Endothelial cell (in vitro differentiated cells): Measurements from ENCODE around the gene PLPPR5. TPM values are rescaled to one million over a fixed set of nuclear protein-coding genes. Genes with fewer than 3 reads are reported as not detected.
"Not testable (repeated sequence)": the region's sequence is repeated elsewhere in the genome, so short reads cannot be mapped to it uniquely, and the experiment has no call there.

Experiments used
- DNase-seq: peaks from one replicate; pipeline ENCODE4 v3.0.0; 2021; ENCODE audit warnings: low spot score
- H3K27ac Mint-ChIP-seq: one replicate; pipeline ENCODE4 v1.8.0; 2021; ENCODE audit warnings: mixed read lengths, inconsistent platforms; ENCODE audit not compliant: unreplicated experiment
- H3K27me3 Mint-ChIP-seq: one replicate; pipeline ENCODE4 v1.8.0; 2021; ENCODE audit warnings: mild to moderate bottlenecking, moderate library complexity, mixed read lengths, inconsistent platforms; ENCODE audit not compliant: unreplicated experiment
- H3K36me3 Mint-ChIP-seq: one replicate; pipeline ENCODE4 v1.8.0; 2021; ENCODE audit warnings: mild to moderate bottlenecking, low read depth, mixed read lengths, inconsistent platforms; ENCODE audit not compliant: unreplicated experiment
- H3K4me1 Mint-ChIP-seq: one replicate; pipeline ENCODE4 v1.8.0; 2021; ENCODE audit warnings: mild to moderate bottlenecking, mixed read lengths, inconsistent platforms; ENCODE audit not compliant: unreplicated experiment
- H3K4me3 Mint-ChIP-seq: one replicate; pipeline ENCODE4 v1.8.0; 2021; ENCODE audit warnings: mild to moderate bottlenecking, mixed read lengths, inconsistent platforms; ENCODE audit not compliant: unreplicated experiment
- H3K9me3 Mint-ChIP-seq: one replicate; pipeline ENCODE4 v1.8.0; 2021; ENCODE audit warnings: mixed read lengths, inconsistent platforms; ENCODE audit not compliant: unreplicated experiment
- total RNA-seq: library from RNA; stranded (reverse); fragmentation: NEBNext Ultra II Directional; extraction: Animal tissue kit (Norgen Biotek cat#: 25700); gene quantifications from one replicate; pipeline ENCODE4 v1.2.1, GENCODE V29; 2021; ENCODE audit not compliant: unreplicated experiment
- TF ChIP-seq, protein P1 (sequence below): fragments of 200-600 bp; sonication (generic); IDR thresholded peaks from one replicate; pipeline ENCODE4 v1.5.0; 2021; ENCODE audit warnings: antibody characterized with exemption; ENCODE audit not compliant: unreplicated experiment

PLPPR5 gene
- total RNA-seq, 1 donor from 2014 or later: 1.1 TPM

DNA sequence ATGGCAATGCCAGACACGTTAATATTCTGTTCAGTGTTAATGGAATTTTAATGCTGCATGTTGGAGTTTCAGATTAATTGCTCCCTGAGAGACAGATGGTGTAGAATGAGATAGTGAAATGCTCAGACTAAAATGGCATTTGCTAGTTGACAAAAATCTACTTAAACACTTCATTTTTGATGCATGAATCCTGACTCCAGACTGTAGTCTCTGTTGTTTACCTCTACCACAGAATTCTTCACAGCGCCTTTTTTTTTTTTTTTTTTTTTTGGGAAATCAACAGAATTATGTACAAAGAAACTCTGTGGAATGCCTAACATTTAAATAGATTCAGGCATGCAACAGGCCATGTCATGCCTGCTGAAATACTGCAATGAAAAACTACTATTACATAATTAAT is 111.3 kb downstream of the PLPPR5 start:
- Mint-ChIP-seq H3K36me3 (no peaks in the 10 kb centered on the region), H3K9me3 (no peaks in the 10 kb centered on the region)
- TF ChIP-seq, protein P1, sequence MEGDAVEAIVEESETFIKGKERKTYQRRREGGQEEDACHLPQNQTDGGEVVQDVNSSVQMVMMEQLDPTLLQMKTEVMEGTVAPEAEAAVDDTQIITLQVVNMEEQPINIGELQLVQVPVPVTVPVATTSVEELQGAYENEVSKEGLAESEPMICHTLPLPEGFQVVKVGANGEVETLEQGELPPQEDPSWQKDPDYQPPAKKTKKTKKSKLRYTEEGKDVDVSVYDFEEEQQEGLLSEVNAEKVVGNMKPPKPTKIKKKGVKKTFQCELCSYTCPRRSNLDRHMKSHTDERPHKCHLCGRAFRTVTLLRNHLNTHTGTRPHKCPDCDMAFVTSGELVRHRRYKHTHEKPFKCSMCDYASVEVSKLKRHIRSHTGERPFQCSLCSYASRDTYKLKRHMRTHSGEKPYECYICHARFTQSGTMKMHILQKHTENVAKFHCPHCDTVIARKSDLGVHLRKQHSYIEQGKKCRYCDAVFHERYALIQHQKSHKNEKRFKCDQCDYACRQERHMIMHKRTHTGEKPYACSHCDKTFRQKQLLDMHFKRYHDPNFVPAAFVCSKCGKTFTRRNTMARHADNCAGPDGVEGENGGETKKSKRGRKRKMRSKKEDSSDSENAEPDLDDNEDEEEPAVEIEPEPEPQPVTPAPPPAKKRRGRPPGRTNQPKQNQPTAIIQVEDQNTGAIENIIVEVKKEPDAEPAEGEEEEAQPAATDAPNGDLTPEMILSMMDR: no peak

GRCh38 chr1:98888869-98889268 is 115.8 kb downstream of the PLPPR5 start:
- TF ChIP-seq, protein P1: no peak
- H3K27ac Mint-ChIP-seq: no peak overlapping the region

More for the DNA sequence above, 111.3 kb downstream of the PLPPR5 start:
- no peak overlapping the region for H3K27ac Mint-ChIP-seq
- no peak for DNase-seq
- H3K4me1 Mint-ChIP-seq: no peaks in the 10 kb centered on the region
- H3K27me3 Mint-ChIP-seq: no peaks in the 10 kb centered on the region
- no peak overlapping the region for H3K4me3 Mint-ChIP-seq

GRCh38 chr1:98887507-98887906 is 117.2 kb downstream of the PLPPR5 start:
- H3K36me3 Mint-ChIP-seq: no peaks in the 10 kb centered on the region

More at GRCh38 chr1:98888869-98889268, 115.8 kb downstream of the PLPPR5 start:
- H3K36me3 Mint-ChIP-seq: no peaks in the 10 kb centered on the region
- no peaks in the 10 kb centered on the region for H3K9me3 Mint-ChIP-seq
- no peak overlapping the region for H3K4me3 Mint-ChIP-seq
- H3K27me3 Mint-ChIP-seq: no peaks in the 10 kb centered on the region
- H3K4me1 Mint-ChIP-seq: no peaks in the 10 kb centered on the region
- no peak for DNase-seq

GRCh38 chr1:98884864-98885263 is 119.8 kb downstream of the PLPPR5 start:
- no peaks in the 10 kb centered on the region for H3K27me3 Mint-ChIP-seq
- H3K4me3 Mint-ChIP-seq: no peak overlapping the region

More at GRCh38 chr1:98887507-98887906, 117.2 kb downstream of the PLPPR5 start:
- Mint-ChIP-seq H3K9me3 (no peaks in the 10 kb centered on the region), H3K4me3 (no peak overlapping the region), H3K4me1 (no peaks in the 10 kb centered on the region), H3K27me3 (no peaks in the 10 kb centered on the region), H3K27ac (no peak overlapping the region)
- TF ChIP-seq, protein P1: no peak
- no peak for DNase-seq

DNA sequence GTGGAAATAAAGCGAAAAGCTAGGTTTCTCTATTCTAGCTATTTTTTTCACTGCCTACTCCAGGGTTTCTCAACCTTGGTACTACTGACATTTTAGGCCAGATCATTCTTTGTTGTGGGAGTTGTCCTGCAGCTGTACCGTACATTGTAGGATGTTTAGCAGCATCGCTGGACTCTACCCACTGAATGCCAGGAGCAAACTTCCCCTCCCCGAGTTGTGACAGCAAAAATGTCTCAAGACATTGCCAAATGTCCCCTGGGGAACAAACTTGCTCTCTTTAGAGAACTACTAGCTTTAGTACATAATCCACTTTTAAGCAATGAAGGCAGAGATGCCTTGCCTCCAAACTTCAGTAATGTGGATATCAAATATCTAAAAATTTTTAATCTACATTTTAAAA is 122.8 kb downstream of the PLPPR5 start:
- TF ChIP-seq, protein P1: no peak
- Mint-ChIP-seq H3K4me1 (no peaks in the 10 kb centered on the region), H3K27ac (no peak overlapping the region), H3K4me3 (no peak overlapping the region), H3K36me3 (no peaks in the 10 kb centered on the region), H3K27me3 (no peaks in the 10 kb centered on the region), H3K9me3 (no peaks in the 10 kb centered on the region)
- DNase-seq: no peak

More at GRCh38 chr1:98884864-98885263, 119.8 kb downstream of the PLPPR5 start:
- Mint-ChIP-seq H3K36me3 (no peaks in the 10 kb centered on the region), H3K9me3 (no peaks in the 10 kb centered on the region), H3K4me1 (no peaks in the 10 kb centered on the region), H3K27ac (no peak overlapping the region)
- TF ChIP-seq, protein P1: no peak
- no peak for DNase-seq

GRCh38 chr1:98881234-98881633 is 123.4 kb downstream of the PLPPR5 start:
- not testable (repeated sequence) for H3K27me3 Mint-ChIP-seq, H3K4me1 Mint-ChIP-seq, H3K36me3 Mint-ChIP-seq, DNase-seq, H3K9me3 Mint-ChIP-seq, H3K27ac Mint-ChIP-seq, H3K4me3 Mint-ChIP-seq
